SK-N-SH treated with all-trans-retinoic acid at 6 μM for 48 hours (cell line): ENCODE measurements around the gene PARD3.

ENCODE experiments used
- ATAC-seq: fragments of 200-7000 bp; cut with Tn5 transposase; 3 replicates; pipeline ENCODE4 v1.9.1; 2020; ENCODE audit warnings: mild to moderate bottlenecking, moderate library complexity
- ARNTL ChIP-seq: fragments of 450-650 bp; formaldehyde crosslinking; IDR thresholded peaks from 2 replicates; pipeline ENCODE4 v1.5.0; 2020; ENCODE audit warnings: low read depth, mild to moderate bottlenecking, moderate library complexity, borderline replicate concordance
- BACH2 ChIP-seq: fragments of 250-450 bp; sonication (Bioruptor Pico); IDR thresholded peaks from 2 replicates; pipeline ENCODE4 v1.9.0; 2021; ENCODE audit warnings: mild to moderate bottlenecking, borderline replicate concordance
- CREB5 ChIP-seq: fragments of 250-450 bp; sonication (Bioruptor Pico); IDR thresholded peaks from 2 replicates; pipeline ENCODE4 v1.5.1; 2020; ENCODE audit warnings: low read depth, mild to moderate bottlenecking, moderate library complexity
- CSDC2 ChIP-seq: fragments of 250-450 bp; sonication (Bioruptor Pico); IDR thresholded peaks from 2 replicates; pipeline ENCODE4 v1.5.0; 2020; ENCODE audit warnings: mild to moderate bottlenecking, moderate library complexity
- CSRNP3 ChIP-seq: fragments of 250-450 bp; sonication (Bioruptor Pico); IDR thresholded peaks from 2 replicates; pipeline ENCODE4 v1.5.1; 2021; ENCODE audit warnings: mild to moderate bottlenecking, moderate library complexity
- ESRRG ChIP-seq: fragments of 250-450 bp; sonication (Bioruptor Pico); IDR thresholded peaks from 2 replicates; pipeline ENCODE4 v1.6.1; 2021; ENCODE audit warnings: mild to moderate bottlenecking
- GLIS3 ChIP-seq: fragments of 250-450 bp; sonication (Bioruptor Pico); IDR thresholded peaks from 2 replicates; pipeline ENCODE4 v1.5.0; 2020; ENCODE audit warnings: mild to moderate bottlenecking, moderate library complexity
- ISL1 ChIP-seq: fragments of 250-450 bp; sonication (Bioruptor Pico); IDR thresholded peaks from 2 replicates; pipeline ENCODE4 v2.1.2; 2022; ENCODE audit warnings: mild to moderate bottlenecking, moderate library complexity
- OSR1 ChIP-seq: fragments of 250-450 bp; sonication (Bioruptor Pico); IDR thresholded peaks from 2 replicates; pipeline ENCODE4 v1.8.0; 2022; ENCODE audit warnings: moderate library complexity, mild to moderate bottlenecking, inconsistent platforms
- PATZ1 ChIP-seq: fragments of 250-450 bp; sonication (Bioruptor Pico); IDR thresholded peaks from 2 replicates; pipeline ENCODE4 v1.8.0; 2020; ENCODE audit warnings: mild to moderate bottlenecking, moderate library complexity, borderline replicate concordance
- POU6F1 ChIP-seq: fragments of 250-450 bp; sonication (Bioruptor Pico); IDR thresholded peaks from 2 replicates; pipeline ENCODE4 v1.8.0; 2021; ENCODE audit warnings: low read depth, mild to moderate bottlenecking, moderate library complexity, borderline replicate concordance
- SNAI2 ChIP-seq: fragments of 250-450 bp; sonication (Bioruptor Pico); IDR thresholded peaks from 2 replicates; pipeline ENCODE4 v1.5.0; 2020; ENCODE audit warnings: mild to moderate bottlenecking, moderate library complexity
- TCF4 ChIP-seq: fragments of 250-450 bp; sonication (Bioruptor Pico); IDR thresholded peaks from 2 replicates; pipeline ENCODE4 v1.8.0; 2021; ENCODE audit warnings: mild to moderate bottlenecking, moderate library complexity, borderline replicate concordance
- TOX ChIP-seq: fragments of 250-450 bp; sonication (Bioruptor Pico); IDR thresholded peaks from 2 replicates; pipeline ENCODE4 v1.8.0; 2021; ENCODE audit warnings: mild to moderate bottlenecking, moderate library complexity, borderline replicate concordance
- TSHZ2 ChIP-seq: fragments of 250-450 bp; sonication (Bioruptor Pico); IDR thresholded peaks from 2 replicates; pipeline ENCODE4 v1.5.0; 2020; ENCODE audit warnings: mild to moderate bottlenecking, moderate library complexity
- ZFP3 ChIP-seq: fragments of 250-450 bp; sonication (Bioruptor Pico); IDR thresholded peaks from 2 replicates; pipeline ENCODE4 v1.5.0; 2020; ENCODE audit warnings: mild to moderate bottlenecking, moderate library complexity
- ZFP30 ChIP-seq: fragments of 450-650 bp; formaldehyde crosslinking; IDR thresholded peaks from 2 replicates; pipeline ENCODE4 v1.5.0; 2022; ENCODE audit warnings: mild to moderate bottlenecking, moderate library complexity
- ZNF565 ChIP-seq: fragments of 450-650 bp; formaldehyde crosslinking; conservative IDR thresholded peaks from 2 replicates; pipeline ENCODE4 v1.5.0; 2020; ENCODE audit warnings: low read depth, mild to moderate bottlenecking, moderate library complexity
- ZNF70 ChIP-seq: fragments of 450-650 bp; formaldehyde crosslinking; IDR thresholded peaks from 2 replicates; pipeline ENCODE4 v1.5.0; 2020; ENCODE audit warnings: mild to moderate bottlenecking, moderate library complexity
- ZNF8 ChIP-seq: fragments of 450-650 bp; formaldehyde crosslinking; IDR thresholded peaks from 2 replicates; pipeline ENCODE4 v1.5.0; 2020; ENCODE audit warnings: mild to moderate bottlenecking, moderate library complexity

Gene PARD3

GRCh38 chr10:34106356-34106885 lies 708.7 kb downstream of the PARD3 start:
- TF ChIP-seq CSRNP3 (CRISPR knock-in tag): no peak
- no peak for TF ChIP-seq CSDC2

GRCh38 chr10:34104829-34105572 lies 710.1 kb downstream of the PARD3 start:
- TF ChIP-seq CREB5 (CRISPR knock-in tag) (no peak), TCF4 (CRISPR knock-in tag) (no peak), TOX (CRISPR knock-in tag) (no peak), ZNF8 (CRISPR knock-in tag) (no peak), ZNF565 (CRISPR knock-in tag) (no peak), ZNF70 (CRISPR knock-in tag) (no peak), ZFP3 (CRISPR knock-in tag) (no peak), ISL1 (no peak), OSR1 (CRISPR knock-in tag) (no peak), BACH2 (no peak), CSRNP3 (CRISPR knock-in tag) (no peak), PATZ1 (CRISPR knock-in tag) (no peak), TSHZ2 (CRISPR knock-in tag) (no peak), ESRRG (CRISPR knock-in tag) (no peak), POU6F1 (no peak), GLIS3 (CRISPR knock-in tag) (no peak), ARNTL (no peak), SNAI2 (no peak), CSDC2 (no peak), ZFP30 (no peak)
- no peak for ATAC-seq

More at GRCh38 chr10:34106356-34106885, 708.7 kb downstream of the PARD3 start:
- ATAC-seq: no peak
